GM12801 (cell line): Measurements from ENCODE around the gene PTPRM.

Source experiments
- CTCF ChIP-seq: IDR thresholded peaks from one replicate; pipeline ENCODE4 v1.5.1; 2011; ENCODE audit warnings: control low read depth; ENCODE audit not compliant: insufficient read length; ENCODE audit errors: extremely low read depth

The PTPRM gene

GRCh38 chr18:8367217-8367988 lies 800.3 kb downstream of the PTPRM start:
- TF ChIP-seq CTCF, result no peak

- TF ChIP-seq CTCF, result no peak
These were observed 801.5 kb downstream of the PTPRM start for GRCh38 chr18:8368512-8369217.

- no peak for TF ChIP-seq CTCF
These were observed 806.4 kb downstream of the PTPRM start for GRCh38 chr18:8373486-8373885.

GRCh38 chr18:8374676-8375075 lies 807.6 kb downstream of the PTPRM start:
- TF ChIP-seq CTCF, result no peak

GRCh38 chr18:8375249-8375648 lies 808.1 kb downstream of the PTPRM start:
- TF ChIP-seq CTCF, result no peak

GRCh38 chr18:8376113-8376512 lies 809.0 kb downstream of the PTPRM start:
- no peak for TF ChIP-seq CTCF

- no peak for TF ChIP-seq CTCF
These were observed 812.2 kb downstream of the PTPRM start for GRCh38 chr18:8379187-8379941.
